ENCODE measurements around the gene DNER. TPM values are rescaled to one million over a fixed set of nuclear protein-coding genes. Genes with fewer than 3 reads are reported as not detected.

DNER gene
- total RNA-seq, 1 experiment from 2014 or later = 3.7 TPM

DNA sequence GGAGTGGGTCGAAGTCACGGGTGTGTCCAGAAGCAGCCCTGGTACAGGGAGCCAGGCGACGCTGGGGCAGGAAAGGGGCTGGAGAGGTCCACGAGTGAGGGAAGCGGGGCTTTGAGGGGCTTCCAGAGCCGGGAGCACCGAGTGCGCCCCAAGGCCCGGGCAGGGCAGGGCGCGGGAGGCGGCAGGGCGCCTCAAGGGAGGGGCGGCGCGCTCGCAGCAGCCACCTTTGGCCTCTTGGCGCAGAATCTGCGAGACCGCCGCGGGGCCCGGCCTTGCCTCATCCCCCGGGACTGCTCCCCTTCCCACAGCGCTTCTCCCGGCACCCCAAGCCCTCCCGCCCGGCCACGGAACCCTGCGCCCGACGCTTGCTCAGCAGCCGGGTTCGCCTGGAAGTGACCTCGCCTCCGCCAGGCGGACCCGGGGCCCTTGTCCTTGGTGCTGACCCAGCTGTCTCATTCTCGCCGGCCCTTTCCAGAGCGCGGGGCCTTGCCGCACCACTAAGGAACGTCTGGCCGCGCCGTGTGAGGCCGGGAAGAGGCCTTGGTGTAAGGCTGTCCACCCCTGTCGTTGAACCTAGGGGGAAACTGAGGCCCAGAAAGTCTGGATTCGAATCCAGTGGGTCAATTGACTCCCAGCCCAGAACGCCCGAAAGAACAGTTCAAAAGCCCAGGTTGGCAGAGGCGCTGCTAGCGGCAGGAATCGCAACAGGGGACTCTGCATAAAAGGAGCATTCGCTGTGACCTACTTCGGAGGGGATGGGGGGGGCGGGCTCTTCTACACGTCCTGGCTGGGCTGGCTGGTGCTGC is 584 bp upstream of the DNER start (continued):
- TF ChIP-seq ZNF532 (CRISPR knock-in tag; IDR thresholded peaks at IDR 0.05; ENCODE audit: borderline replicate concordance) = no peak
- TF ChIP-seq ZNF671 (CRISPR knock-in tag; IDR thresholded peaks at IDR 0.05) = no peak
- TF ChIP-seq AR (CRISPR knock-in tag; IDR thresholded peaks at IDR 0.05) = no peak
- 0 out of 2 replicates have a peak, but pooled peaks have one; percentile 37 for TF ChIP-seq ZNF138 (CRISPR knock-in tag; conservative IDR thresholded peaks at IDR 0.05)
- peak; percentile 89 for TF ChIP-seq JUN (CRISPR knock-in tag; IDR thresholded peaks at IDR 0.05)
- TF ChIP-seq NFYB (CRISPR knock-in tag; conservative IDR thresholded peaks at IDR 0.05; ENCODE audit: low read depth) = 0 out of 2 replicates have a peak, but pooled peaks have one; percentile 22
- TF ChIP-seq NR1H2 (CRISPR knock-in tag; IDR thresholded peaks at IDR 0.05) = no peak
- no peak for TF ChIP-seq MLX (CRISPR knock-in tag; IDR thresholded peaks at IDR 0.05)
- TF ChIP-seq SMAD4 (CRISPR knock-in tag; IDR thresholded peaks at IDR 0.05) = no peak; the same call in 1 of the 2 replicates
- TF ChIP-seq EMX1 (CRISPR knock-in tag; IDR thresholded peaks at IDR 0.05) = no peak
- 0 out of 2 replicates have a peak, but pooled peaks have one; percentile 25 for TF ChIP-seq KAT7 (CRISPR knock-in tag; IDR thresholded peaks at IDR 0.05; ENCODE audit: borderline replicate concordance)
- peak; percentile 54; the same call in 1 of the 2 replicates for TF ChIP-seq SMAD3 (CRISPR knock-in tag; IDR thresholded peaks at IDR 0.05; ENCODE audit: borderline replicate concordance)
- TF ChIP-seq PREB (CRISPR knock-in tag; IDR thresholded peaks at IDR 0.05; ENCODE audit: borderline replicate concordance) = peak; percentile 81; the same call in 1 of the 2 replicates
- TF ChIP-seq, protein P1, sequence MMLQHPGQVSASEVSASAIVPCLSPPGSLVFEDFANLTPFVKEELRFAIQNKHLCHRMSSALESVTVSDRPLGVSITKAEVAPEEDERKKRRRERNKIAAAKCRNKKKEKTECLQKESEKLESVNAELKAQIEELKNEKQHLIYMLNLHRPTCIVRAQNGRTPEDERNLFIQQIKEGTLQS (CRISPR knock-in tag; conservative IDR thresholded peaks at IDR 0.05) = no peak
- TF ChIP-seq E2F5 (CRISPR knock-in tag; IDR thresholded peaks at IDR 0.05) = peak; percentile 85
- TF ChIP-seq TP53 (CRISPR knock-in tag; IDR thresholded peaks at IDR 0.05) = peak; percentile 91; the same call in 1 of the 2 replicates
- peak; percentile 67; the same call in 1 of the 2 replicates for TF ChIP-seq ZNF232 (CRISPR knock-in tag; IDR thresholded peaks at IDR 0.05)

All from WTC11 (cell line).